Stimulated activated effector memory CD8-positive, alpha-beta T cell treated with anti-CD3 and anti-CD28 coated beads, Interleukin-12 subunit alpha, Interleukin-12 subunit beta, amount 100 ng/mL, for 72 hours (primary cell): Measurements from ENCODE around the gene EIF3I.

Source experiments
- ATAC-seq: fragments of 150-1000 bp; cut with Tn5 transposase; 2 replicates; pipeline ENCODE4 v1.10.0; 2021
- DNase-seq, 2 donors: peaks; one replicate each; pipeline ENCODE4 v3.0.0; 2021 to 2022; ENCODE audit warnings: low spot score in 2 of 2
- H3K27ac Mint-ChIP-seq: one replicate; pipeline ENCODE4 v1.8.0; 2022; ENCODE audit warnings: mild to moderate bottlenecking, mixed read lengths
- H3K36me3 Mint-ChIP-seq: one replicate; pipeline ENCODE4 v1.8.0; 2022; ENCODE audit warnings: mild to moderate bottlenecking, mixed read lengths
- H3K4me1 Mint-ChIP-seq: one replicate; pipeline ENCODE4 v1.8.0; 2022; ENCODE audit warnings: mixed read lengths
- H3K4me3 Mint-ChIP-seq: one replicate; pipeline ENCODE4 v1.8.0; 2022; ENCODE audit warnings: mild to moderate bottlenecking, mixed read lengths
- H3K9me3 Mint-ChIP-seq: one replicate; pipeline ENCODE4 v1.8.0; 2022; ENCODE audit warnings: mixed read lengths

Gene EIF3I

DNA sequence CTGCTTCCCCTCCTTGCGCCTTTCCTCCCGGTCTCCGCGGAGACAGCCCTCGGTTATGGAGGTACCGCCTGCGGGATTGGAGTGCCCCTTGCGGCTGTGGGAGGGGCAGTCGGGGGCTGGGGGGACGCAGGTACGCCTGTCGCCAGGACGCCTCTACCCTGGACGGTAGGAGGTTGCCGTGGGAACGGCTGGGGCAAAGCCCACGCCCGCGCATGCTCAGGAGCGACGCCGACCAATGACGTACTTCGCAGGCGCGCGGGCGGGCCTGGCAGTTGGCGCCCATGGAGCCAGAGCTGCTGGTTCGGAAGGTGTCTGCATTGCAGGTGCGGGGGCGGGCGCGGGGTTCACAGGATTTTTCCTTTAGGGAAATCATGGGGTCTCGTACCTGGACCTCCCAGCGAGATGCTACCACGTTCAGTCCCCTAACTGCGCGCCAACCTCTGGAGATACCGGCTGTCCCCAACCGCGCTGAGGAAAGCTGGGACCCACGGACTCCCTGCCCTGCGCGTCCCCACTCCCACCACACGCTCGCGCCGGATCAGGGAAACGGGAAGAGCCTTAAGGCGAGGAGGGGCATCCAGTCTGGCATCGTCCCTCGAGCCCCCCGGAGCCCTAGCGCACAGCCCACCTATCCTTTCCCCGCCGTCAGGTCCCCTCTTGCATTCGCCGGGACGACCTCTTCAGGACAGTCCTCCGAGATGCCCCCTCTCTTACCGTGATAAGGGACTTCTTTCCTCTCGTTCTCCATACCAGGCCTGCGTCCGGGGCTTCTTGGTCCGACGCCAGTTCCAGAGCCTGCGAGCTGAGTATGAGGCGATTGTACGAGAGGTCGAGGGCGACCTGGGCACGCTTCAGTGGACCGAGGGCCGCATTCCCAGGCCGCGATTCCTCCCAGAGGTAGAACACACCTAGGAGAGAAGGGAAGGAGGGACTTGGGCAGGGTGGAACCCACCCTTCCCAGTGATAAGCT lies 16.5 kb upstream of the EIF3I start, which contains the start of gene IQCC:
Gene IQCC (plus strand): TSS at position 271 of the 970 bp plus-strand sequence. CDS start 11 bp downstream, at position 282.
- Mint-ChIP-seq H3K36me3 (peaks cover 26% of the 10 kb centered on the region), H3K4me3 (peak within 1 kb of the TSS; percentile 89), H3K9me3 (no peaks in the 10 kb centered on the region), H3K4me1 (peaks cover 45% of the 10 kb centered on the region), H3K27ac (peak within 1 kb of the TSS; percentile 94)
- DNase-seq (peak; percentile 78 to 90), ATAC-seq (peak; percentile 84)

DNA sequence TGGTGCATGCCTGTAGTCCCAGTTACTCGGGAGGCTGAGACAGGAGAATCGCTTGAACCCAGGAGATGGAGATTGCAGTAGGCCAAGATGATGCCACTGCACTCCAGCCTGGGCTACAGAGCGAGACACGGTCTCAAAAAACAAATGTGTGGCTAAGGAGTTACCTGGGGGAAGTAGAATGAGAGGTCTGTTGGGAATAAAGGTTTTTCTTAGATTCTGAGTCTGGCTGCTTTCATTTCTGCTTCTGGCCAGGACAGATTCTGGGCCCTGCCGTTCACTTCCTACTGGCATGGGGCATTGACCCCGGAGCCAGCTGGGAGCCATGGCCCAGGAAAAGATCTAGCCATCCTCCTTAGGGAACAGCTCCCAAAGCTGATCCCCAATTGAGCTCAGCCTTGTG lies 13.7 kb upstream of the EIF3I start:
- H3K9me3 Mint-ChIP-seq: no peaks in the 10 kb centered on the region
- ATAC-seq (no peak), DNase-seq (no peak)
- no peak overlapping the region for H3K4me3 Mint-ChIP-seq
- peak overlapping the region; percentile 37 for H3K27ac Mint-ChIP-seq
- H3K4me1 Mint-ChIP-seq: peaks cover 30% of the 10 kb centered on the region
- H3K36me3 Mint-ChIP-seq: peaks cover 23% of the 10 kb centered on the region

DNA sequence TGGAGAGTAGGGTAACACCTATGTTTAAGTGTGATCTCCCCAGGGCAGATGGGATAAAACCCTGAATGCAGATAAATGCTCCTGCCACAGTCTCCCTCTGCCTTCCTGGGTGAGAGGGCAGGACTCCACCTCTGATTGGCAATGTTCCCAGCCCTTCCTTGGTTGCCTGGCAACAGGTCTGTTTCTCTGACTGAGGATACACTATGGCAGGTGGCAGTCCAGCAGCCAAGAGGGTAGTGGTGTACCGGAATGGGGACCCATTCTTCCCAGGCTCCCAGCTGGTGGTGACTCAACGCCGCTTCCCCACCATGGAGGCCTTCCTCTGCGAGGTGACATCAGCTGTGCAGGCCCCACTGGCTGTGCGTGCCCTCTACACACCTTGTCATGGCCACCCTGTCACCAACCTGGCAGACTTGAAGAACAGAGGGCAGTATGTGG lies 13.3 kb upstream of the EIF3I start, which contains the start of gene DCDC2B:
Gene DCDC2B (plus strand): TSS at position 199 of the 438 bp plus-strand sequence. CDS start 5 bp downstream, at position 204.
- DNase-seq (no peak), ATAC-seq (no peak)
- Mint-ChIP-seq H3K4me1 (peaks cover 25% of the 10 kb centered on the region), H3K9me3 (no peaks in the 10 kb centered on the region), H3K36me3 (peaks cover 24% of the 10 kb centered on the region), H3K27ac (peak within 1 kb of the TSS; percentile 54), H3K4me3 (no peak within 1 kb of the TSS)

DNA sequence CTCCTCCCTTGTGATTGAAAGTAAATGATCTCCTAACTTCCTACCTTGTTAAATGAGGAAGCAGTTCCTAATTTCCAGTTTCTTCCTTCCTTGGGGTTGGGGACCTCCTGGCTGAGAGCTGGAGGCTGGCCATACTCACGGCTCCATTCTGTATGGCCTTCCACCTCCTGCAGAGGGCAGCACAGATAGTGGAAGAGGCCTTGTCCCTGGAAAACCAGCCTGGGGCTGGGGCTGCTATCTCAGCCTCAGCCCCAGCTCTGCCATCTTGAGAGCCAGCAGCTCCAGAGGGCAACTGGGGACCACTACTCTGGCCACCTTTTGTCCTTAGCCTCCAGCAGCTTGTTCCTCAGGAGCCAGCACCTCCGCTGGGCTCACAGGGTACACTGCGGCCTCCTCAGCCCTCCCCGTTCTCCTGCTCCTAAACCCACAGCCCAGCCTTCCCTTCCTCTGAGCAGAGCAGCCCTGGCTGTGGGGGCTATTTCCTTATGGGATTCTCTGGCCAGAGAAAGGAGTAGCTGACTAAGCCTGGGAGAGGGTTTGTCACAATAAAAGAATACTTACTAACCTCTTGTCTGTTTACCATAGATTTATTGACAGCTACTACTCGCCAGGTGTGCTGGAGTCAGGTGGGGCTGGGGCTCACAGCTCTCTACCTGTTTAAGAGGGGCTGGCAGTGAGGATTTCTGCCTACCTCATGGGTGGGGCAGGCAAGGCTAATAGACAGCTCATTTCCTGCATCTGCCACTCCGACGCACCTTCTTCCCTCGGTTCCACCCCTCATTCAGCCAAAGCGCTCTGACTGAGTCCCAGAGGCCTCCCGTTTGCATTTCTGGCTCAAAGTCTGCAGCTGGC lies 6.4 kb upstream of the EIF3I start:
- ATAC-seq (peak; percentile 81), DNase-seq (peak; percentile 42 to 68)
- Mint-ChIP-seq H3K9me3 (no peaks in the 10 kb centered on the region), H3K4me1 (peaks cover 29% of the 10 kb centered on the region), H3K36me3 (peaks cover 32% of the 10 kb centered on the region), H3K4me3 (no peak overlapping the region), H3K27ac (peak overlapping the region; percentile 72)

DNA sequence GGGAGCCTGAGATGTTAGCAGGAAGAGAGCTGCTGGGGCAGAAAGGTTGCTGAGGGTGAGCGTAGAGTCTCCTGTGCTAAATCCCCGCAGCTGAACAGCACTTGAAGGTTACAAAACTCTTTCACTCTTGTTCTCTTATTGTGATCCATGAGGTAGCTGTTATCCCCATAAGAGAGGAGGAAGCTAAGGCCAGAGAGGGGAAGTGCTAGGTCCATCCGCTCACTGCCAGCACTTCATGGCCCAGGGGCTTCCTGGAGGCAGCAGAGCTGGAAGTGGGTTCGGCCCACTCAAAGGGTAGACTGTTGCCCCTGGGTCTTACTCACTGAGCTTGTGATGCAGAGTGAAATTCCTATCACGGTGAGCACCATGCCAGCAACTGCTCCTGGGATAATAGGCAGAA lies 5.6 kb upstream of the EIF3I start:
- peak overlapping the region; percentile 72 for H3K27ac Mint-ChIP-seq
- H3K9me3 Mint-ChIP-seq: no peaks in the 10 kb centered on the region
- DNase-seq (no peak), ATAC-seq (no peak)
- no peak overlapping the region for H3K4me3 Mint-ChIP-seq
- peaks cover 32% of the 10 kb centered on the region for H3K36me3 Mint-ChIP-seq
- peaks cover 36% of the 10 kb centered on the region for H3K4me1 Mint-ChIP-seq

DNA sequence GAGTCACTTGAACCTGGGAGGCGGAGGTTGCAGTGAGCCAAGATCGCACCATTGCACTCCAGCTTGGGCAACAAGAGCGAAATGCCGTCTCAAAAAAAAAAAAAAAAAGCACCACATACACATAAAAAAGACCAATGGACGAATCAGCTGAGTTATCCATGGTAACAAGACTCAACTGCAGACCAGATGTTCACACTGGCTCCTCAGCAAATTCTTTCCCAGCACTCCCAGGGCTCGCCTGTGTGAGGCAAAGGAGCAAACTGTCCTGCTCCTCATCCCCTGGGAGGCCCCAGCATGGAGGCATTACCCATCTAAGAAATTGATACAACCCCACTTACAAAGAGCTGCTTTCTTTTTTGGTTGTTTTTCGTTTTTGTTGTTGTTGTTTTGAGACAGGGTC lies 3.2 kb upstream of the EIF3I start:
- ATAC-seq: no peak
- H3K27ac Mint-ChIP-seq: no peak overlapping the region

DNA sequence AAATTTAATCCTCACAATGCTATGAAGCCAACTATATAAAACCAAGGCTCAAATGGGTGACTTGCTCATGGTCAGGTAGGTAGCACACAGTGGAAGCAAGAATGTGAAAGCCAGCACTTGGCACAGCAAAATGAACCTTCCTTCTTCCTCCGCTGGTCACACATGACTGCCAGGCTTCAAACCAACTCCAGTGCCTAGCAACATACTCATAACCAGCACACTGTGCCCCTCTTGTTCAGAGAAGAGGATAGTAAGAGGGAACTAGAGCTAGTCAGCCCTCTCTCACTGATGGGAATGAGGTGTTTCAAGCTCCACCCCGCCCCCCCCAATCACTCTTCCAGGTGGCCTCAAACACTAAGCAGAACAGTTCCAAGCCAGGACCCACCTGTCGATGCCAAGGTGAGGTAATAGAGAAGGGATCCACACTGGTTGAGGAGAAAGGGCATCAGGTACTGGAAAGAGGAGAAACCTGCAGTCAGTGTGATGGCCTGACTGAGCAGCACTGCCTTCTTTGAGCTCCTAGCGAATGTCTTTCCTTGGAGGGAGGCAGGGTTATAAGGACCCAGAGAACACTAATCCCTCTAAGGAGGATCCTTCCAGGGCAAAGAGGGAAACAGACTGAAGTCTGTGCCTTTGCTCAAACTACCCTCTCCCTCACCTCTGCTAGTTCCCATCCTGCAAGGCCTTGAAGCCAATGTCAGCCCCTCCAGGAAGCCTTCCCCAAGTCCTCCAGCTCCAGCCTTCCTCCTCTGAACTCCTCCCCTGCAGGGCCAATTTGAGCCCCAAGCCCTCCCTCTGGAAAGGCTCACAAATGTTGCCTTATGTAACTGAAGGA lies 1.2 kb upstream of the EIF3I start:
- Mint-ChIP-seq H3K9me3 (no peaks in the 10 kb centered on the region), H3K27ac (peak overlapping the region; percentile 97), H3K36me3 (peaks cover 40% of the 10 kb centered on the region), H3K4me3 (peak overlapping the region; percentile 89), H3K4me1 (peaks cover 34% of the 10 kb centered on the region)
- ATAC-seq (no peak), DNase-seq (no peak)

More for the DNA sequence above, 3.2 kb upstream of the EIF3I start:
- Mint-ChIP-seq H3K36me3 (peaks cover 35% of the 10 kb centered on the region), H3K9me3 (no peaks in the 10 kb centered on the region), H3K4me1 (peaks cover 40% of the 10 kb centered on the region), H3K4me3 (no peak overlapping the region)
- DNase-seq: no peak

DNA sequence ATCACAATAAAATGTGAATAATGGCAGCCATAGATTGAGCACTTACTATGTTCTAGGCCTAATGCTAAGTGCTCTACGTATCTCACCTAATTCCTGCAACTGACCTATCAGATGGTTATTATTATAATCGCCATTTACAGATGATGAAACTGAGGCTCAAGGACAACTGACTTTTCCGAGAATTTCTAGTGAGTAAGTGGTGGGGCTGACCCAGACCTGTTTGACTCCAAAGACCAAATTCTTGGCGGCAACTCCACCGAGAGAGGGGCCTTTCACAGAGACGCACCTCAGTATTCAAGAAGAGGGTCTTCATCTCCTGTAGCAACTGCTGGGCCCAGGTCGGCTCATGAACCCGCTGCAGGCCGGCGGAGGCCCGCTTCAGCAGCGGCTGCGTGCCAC lies 627 bp upstream of the EIF3I start:
- Mint-ChIP-seq H3K27ac (peak overlapping the region; percentile 97), H3K4me1 (peaks cover 28% of the 10 kb centered on the region), H3K4me3 (peak overlapping the region; percentile 89), H3K36me3 (peaks cover 46% of the 10 kb centered on the region), H3K9me3 (no peaks in the 10 kb centered on the region)
- ATAC-seq (no peak), DNase-seq (no peak)

DNA sequence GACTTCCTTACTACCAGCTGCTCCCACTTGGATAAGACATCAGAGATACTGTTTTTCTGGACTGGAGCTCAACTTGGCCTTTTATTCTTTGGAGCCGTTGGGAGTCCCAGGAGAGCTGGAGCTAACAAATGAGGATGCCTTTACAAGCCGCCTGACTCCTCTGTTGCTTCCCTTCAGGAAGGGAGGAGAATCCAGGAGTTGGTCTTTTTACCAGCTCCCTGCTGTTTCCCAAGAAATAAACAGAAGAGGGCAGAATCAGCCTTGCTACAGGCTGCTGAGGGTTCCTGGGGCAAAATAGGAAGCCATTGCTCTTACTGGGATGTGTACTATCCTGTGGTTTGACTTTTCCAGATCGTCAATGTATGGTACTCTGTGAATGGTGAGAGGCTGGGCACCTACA lies 1.5 kb downstream of the EIF3I start:
- H3K4me1 Mint-ChIP-seq: peaks cover 32% of the 10 kb centered on the region
- H3K9me3 Mint-ChIP-seq: no peaks in the 10 kb centered on the region
- H3K36me3 Mint-ChIP-seq: peaks cover 67% of the 10 kb centered on the region
- H3K27ac Mint-ChIP-seq: peak overlapping the region; percentile 97
- H3K4me3 Mint-ChIP-seq: peak overlapping the region; percentile 89
- ATAC-seq (no peak), DNase-seq (no peak)

DNA sequence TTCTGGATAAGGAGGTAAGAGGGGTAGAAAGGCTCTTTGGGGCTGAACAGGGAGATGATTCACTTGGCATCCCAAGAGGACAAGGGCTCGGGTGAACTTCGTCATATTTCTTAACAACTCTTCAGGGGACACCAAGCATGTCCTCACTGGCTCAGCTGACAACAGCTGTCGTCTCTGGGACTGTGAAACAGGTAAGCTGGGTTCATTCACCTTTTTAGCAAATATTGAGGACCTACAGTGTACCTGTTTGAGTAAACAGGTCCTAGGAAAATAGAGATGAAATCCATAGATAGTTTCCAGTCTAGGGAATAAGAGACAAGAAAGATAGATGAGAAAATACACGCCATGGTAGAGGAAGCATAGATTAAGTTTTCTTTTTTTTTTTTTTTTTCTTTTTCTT lies 2.1 kb downstream of the EIF3I start:
- no peaks in the 10 kb centered on the region for H3K9me3 Mint-ChIP-seq
- DNase-seq: no peak
- ATAC-seq: no peak
- peak overlapping the region; percentile 89 for H3K4me3 Mint-ChIP-seq
- H3K27ac Mint-ChIP-seq: peak overlapping the region; percentile 97
- H3K36me3 Mint-ChIP-seq: peaks cover 68% of the 10 kb centered on the region
- H3K4me1 Mint-ChIP-seq: peaks cover 32% of the 10 kb centered on the region

DNA sequence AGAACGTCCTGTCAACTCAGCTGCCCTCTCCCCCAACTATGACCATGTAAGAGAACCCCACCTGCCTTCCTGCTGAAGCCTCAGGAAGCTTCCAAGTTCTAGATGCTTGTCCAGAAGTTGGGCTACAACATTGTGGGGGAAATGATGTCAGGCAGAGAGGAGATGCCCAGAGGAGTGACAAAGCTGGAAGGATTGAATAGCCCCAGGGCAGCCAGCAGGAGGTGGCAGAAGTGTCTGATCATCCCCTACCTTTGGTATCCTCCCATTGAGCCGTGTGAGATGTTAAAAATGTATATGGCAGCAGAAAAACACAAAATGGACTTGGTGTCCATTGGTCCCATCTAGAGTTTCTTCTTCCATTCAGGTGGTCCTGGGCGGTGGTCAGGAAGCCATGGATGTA lies 6.6 kb downstream of the EIF3I start:
- Mint-ChIP-seq H3K4me3 (no peak overlapping the region), H3K36me3 (peaks cover 89% of the 10 kb centered on the region), H3K4me1 (peaks cover 14% of the 10 kb centered on the region), H3K9me3 (no peaks in the 10 kb centered on the region), H3K27ac (no peak overlapping the region)
- DNase-seq (no peak), ATAC-seq (no peak)

DNA sequence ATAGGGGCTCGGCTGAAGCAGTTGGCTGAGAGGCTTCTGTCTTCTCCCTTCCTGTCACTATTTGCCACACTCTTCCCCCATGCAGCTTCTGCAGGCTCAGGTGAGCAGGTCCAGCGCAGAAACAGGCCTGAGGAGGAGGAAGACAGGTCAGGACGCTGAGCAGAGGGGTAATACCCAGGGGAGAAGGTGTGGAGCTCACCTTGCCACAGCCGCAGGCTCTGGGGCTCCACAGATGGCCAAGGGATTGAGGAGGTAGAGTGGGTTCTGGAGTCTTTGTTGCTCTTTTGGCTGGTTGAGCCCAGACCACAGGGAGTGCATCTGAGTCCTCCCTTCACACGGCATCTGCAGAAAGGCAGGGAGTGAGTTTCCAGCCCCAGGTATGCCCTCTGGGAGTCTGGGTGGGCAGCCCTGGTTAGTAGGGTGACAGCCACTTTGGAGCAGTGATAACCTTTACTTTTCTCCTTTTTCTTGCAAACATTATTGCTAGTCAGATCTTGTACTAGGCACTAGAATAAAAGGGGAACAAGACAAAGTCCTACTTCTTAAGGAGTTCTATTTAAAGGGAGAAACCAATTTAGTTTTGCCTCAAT lies 9.7 kb downstream of the EIF3I start:
- H3K4me3 Mint-ChIP-seq: no peak overlapping the region
- no peak for DNase-seq
- H3K36me3 Mint-ChIP-seq: peaks cover 57% of the 10 kb centered on the region
- no peak for ATAC-seq
- peaks cover 7% of the 10 kb centered on the region for H3K4me1 Mint-ChIP-seq
- no peaks in the 10 kb centered on the region for H3K9me3 Mint-ChIP-seq
- H3K27ac Mint-ChIP-seq: peak overlapping the region; percentile 26

DNA sequence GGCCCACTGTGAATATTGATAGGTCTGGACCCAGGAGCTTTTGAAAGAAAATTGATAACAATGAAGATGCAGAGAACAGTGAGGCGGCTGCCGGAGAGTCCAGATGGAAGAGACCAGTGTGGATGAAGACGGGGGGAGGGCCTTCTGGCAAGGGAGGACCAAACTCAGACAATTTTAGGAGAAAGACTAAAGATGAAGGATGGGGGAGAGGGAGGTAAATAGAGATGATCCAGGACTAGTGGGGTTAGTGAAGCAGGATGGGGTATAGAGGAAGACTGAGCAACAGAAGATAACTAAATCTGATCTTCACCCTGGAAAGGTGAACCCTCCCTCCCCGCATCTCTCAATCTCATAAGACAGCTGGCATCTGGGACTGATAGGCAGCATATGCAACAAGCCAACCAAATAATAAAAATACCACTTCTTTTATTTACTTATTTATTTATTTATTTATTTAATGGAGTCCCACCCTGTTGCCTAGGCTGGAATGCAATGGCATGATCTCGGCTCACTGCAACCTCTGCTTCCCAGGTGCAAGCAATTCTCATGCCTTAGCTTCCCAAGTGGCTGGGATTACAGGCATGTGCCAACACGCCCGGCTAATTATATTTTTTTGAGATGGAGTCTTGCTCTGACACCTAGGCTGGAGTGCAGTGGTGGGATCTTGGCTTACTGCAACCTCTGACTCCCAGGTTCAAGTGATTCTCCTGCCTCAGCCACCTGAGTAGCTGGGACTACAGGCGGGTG lies 10.5 kb downstream of the EIF3I start:
- Mint-ChIP-seq H3K9me3 (no peaks in the 10 kb centered on the region), H3K27ac (peak overlapping the region; percentile 26), H3K4me1 (peaks cover 3% of the 10 kb centered on the region), H3K36me3 (peaks cover 50% of the 10 kb centered on the region), H3K4me3 (no peak overlapping the region)
- ATAC-seq (no peak), DNase-seq (no peak)

DNA sequence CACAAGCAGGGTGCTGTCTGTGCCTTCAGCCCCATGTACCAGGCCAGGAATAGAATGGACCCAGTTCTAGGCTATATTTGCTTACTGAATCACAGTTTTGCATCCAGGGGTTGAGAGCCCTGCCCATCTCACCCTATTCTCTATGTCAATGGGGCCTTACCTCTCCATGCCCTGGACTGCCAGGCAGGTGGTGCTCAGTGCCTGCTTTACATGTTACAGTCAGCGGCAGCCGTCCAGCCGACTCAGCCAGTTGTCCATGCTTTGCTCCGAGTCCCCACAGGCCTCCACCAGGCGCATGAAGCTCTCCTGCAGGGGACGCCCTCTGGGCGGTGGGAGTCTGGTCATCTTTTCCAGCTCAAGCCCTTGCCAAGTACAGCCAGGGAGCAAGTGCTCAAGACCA lies 12.6 kb downstream of the EIF3I start:
- peaks cover 29% of the 10 kb centered on the region for H3K36me3 Mint-ChIP-seq
- H3K4me3 Mint-ChIP-seq: no peak overlapping the region
- ATAC-seq: no peak
- no peaks in the 10 kb centered on the region for H3K9me3 Mint-ChIP-seq
- H3K4me1 Mint-ChIP-seq: no peaks in the 10 kb centered on the region
- no peak overlapping the region for H3K27ac Mint-ChIP-seq
- no peak for DNase-seq
